Activated CD8-positive, alpha-beta T cell treated with anti-CD3 and anti-CD28 coated beads for 36 hours (primary cell): Measurements from ENCODE around the gene CDA. TPM values are rescaled to one million over a fixed set of nuclear protein-coding genes. Genes with fewer than 3 reads are reported as not detected.
A peak's percentile ranks its signal among the peaks of the same experiment; 100 is the strongest.

Experiments
- ATAC-seq: fragments of 200-7000 bp; cut with Tn5 transposase; one replicate; pipeline ENCODE4 v1.10.0; 2021; ENCODE audit warnings: mild to moderate bottlenecking, moderate library complexity
- CTCF ChIA-PET: fragments of 350-600 bp; sonication (Branson Sonifier 250); formaldehyde crosslinking; loops from one replicate; lab custom pipeline; 2021; ENCODE audit warnings: antibody characterized with exemption; lab: Charles Lee
- POLR2A ChIA-PET: fragments of 350-600 bp; sonication (Branson Sonifier 250); formaldehyde crosslinking; loops from one replicate; lab custom pipeline; 2021; ENCODE audit warnings: antibody characterized with exemption; lab: Charles Lee
- DNase-seq: peaks from one replicate; pipeline ENCODE4 v3.0.0-alpha.2; 2020
- H3K27ac Mint-ChIP-seq: one replicate; pipeline ENCODE4 v1.8.0; 2021; ENCODE audit warnings: mild to moderate bottlenecking, mixed read lengths
- H3K27me3 Mint-ChIP-seq: one replicate; pipeline ENCODE4 v1.8.0; 2021; ENCODE audit warnings: mixed read lengths
- H3K36me3 Mint-ChIP-seq: one replicate; pipeline ENCODE4 v1.8.0; 2021; ENCODE audit warnings: low read depth, mixed read lengths
- H3K4me1 Mint-ChIP-seq: one replicate; pipeline ENCODE4 v1.8.0; 2021; ENCODE audit warnings: low read depth, mixed read lengths
- H3K4me3 Mint-ChIP-seq: one replicate; pipeline ENCODE4 v1.8.0; 2021; ENCODE audit warnings: mild to moderate bottlenecking, moderate library complexity, mixed read lengths
- H3K9me3 Mint-ChIP-seq: one replicate; pipeline ENCODE4 v1.8.0; 2021; ENCODE audit warnings: mixed read lengths
- CTCF ChIP-seq: fragments of 200-600 bp; IDR thresholded peaks from one replicate; pipeline ENCODE4 v1.8.0; 2022; ENCODE audit warnings: antibody characterized with exemption, mild to moderate bottlenecking
- intact Hi-C: fragments of 100-400 bp; cut with micrococcal nuclease; formaldehyde crosslinking; loops from one replicate; pipeline ENCODE4 v1.10.0; 2022
- total RNA-seq, 2 experiments: library from RNA; stranded (reverse); gene quantifications; one replicate each; pipeline ENCODE4 v1.2.3, GENCODE V29; 2021

CDA gene
- total RNA-seq, 2 experiments from 2014 or later: not detected

GRCh38 chr1:20586953-20587660 lies 1.8 kb upstream of the CDA start:
- no peaks in the 10 kb centered on the region for H3K9me3 Mint-ChIP-seq
- intact Hi-C loops: no loop called here
- H3K4me1 Mint-ChIP-seq: no peaks in the 10 kb centered on the region
- no peak overlapping the region for H3K4me3 Mint-ChIP-seq
- ATAC-seq (no peak), DNase-seq (no peak)
- ChIA-PET CTCF (no interaction called here), POLR2A (no interaction called here)
- no peaks in the 10 kb centered on the region for H3K36me3 Mint-ChIP-seq
- no peak for TF ChIP-seq CTCF
- H3K27me3 Mint-ChIP-seq: peaks cover 43% of the 10 kb centered on the region
- H3K27ac Mint-ChIP-seq: no peak overlapping the region

DNA sequence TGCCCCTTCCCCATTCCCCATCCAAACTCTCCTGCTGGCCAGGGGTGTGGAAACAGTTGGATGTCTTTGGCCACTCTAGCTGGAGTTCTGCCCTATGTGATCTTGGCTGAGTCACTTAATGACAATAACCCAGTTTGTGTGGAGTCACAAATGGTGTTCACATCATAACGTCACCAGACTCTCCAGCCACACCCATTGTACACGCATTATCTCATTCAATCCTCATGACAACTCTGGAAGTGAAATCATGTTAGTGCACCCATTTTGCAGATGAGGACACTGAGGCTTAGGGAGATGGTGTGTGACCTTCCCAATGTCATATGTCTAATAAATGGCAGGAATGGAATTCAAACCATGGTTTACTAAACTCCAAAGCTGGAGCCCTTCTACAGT lies 1.2 kb upstream of the CDA start:
- no peaks in the 10 kb centered on the region for H3K4me1 Mint-ChIP-seq
- ChIA-PET POLR2A (no interaction called here), CTCF (no interaction called here)
- H3K36me3 Mint-ChIP-seq: no peaks in the 10 kb centered on the region
- ATAC-seq (no peak), DNase-seq (no peak)
- H3K27me3 Mint-ChIP-seq: peaks cover 44% of the 10 kb centered on the region
- no peak overlapping the region for H3K27ac Mint-ChIP-seq
- TF ChIP-seq CTCF: no peak
- no peaks in the 10 kb centered on the region for H3K9me3 Mint-ChIP-seq
- intact Hi-C loops: no loop called here
- no peak overlapping the region for H3K4me3 Mint-ChIP-seq

DNA sequence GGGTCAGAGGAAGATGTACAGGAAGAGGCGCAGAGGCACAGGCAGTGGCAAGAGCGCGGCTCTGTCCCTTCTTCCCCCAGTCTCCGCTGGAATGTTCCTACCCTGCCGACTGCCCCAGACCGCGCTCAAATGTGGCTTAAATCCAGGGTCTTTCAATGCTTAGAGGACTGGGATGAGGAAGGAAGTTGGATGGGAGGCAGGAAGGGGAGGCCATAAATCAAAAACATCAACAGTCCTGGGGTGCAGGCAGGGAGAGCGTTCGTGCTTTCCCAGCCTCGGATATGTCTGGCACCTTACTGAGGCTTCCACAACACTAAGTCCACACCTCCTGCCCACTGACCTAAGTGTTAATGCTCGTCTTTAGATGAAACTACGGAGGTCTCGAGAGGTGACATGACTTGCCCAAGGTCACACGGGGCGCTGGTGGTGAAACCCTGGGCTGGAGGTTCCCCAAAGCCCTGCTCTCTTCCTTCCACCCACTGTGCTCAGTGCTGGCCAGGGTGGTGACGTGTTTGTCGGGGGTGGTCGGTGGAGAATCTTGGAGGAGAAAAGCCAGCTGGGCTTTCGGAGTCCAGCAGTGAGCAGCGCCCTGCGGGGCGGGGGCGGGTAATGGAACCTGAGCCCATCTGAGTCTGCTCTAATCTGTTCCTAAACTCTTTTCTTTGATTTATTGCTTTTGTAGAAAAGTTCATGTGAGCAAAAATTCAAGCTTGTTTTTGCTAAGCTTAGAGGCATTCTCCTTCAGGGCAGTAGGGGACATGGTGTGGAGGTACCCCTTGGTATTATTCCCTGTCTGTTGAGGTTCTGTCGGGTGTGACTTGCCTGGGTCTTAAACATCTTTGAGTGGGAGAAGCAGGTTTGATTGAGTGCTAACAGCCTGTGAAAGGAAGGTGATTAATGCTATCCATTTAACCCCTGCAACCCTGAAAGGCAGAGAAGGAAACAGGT lies 708 bp downstream of the CDA start:
- ATAC-seq (no peak), DNase-seq (peak; percentile 4)
- Mint-ChIP-seq H3K4me3 (no peak overlapping the region), H3K27ac (no peak overlapping the region), H3K4me1 (no peaks in the 10 kb centered on the region), H3K9me3 (no peaks in the 10 kb centered on the region), H3K27me3 (peaks cover 40% of the 10 kb centered on the region), H3K36me3 (no peaks in the 10 kb centered on the region)
- ChIA-PET POLR2A (interaction anchor here (0.5 kb wide), 1 partner anchor 18 kb away, joined by 3 read pairs; no protein-coding TSS in a partner anchor), CTCF (interaction anchor here (1.7 kb wide), 1 partner anchor 44 kb away, joined by 3 read pairs; no protein-coding TSS in a partner anchor)
- intact Hi-C loops: no loop called here
- TF ChIP-seq CTCF: no peak

GRCh38 chr1:20590306-20590777 lies 1.4 kb downstream of the CDA start:
- H3K27me3 Mint-ChIP-seq: peaks cover 41% of the 10 kb centered on the region
- CTCF ChIA-PET: interaction anchor here (1.7 kb wide), 1 partner anchor 43 kb away, joined by 3 read pairs; no protein-coding TSS in a partner anchor
- intact Hi-C loops: no loop called here
- DNase-seq: no peak
- no peak for TF ChIP-seq CTCF
- no peak overlapping the region for H3K27ac Mint-ChIP-seq
- no peaks in the 10 kb centered on the region for H3K4me1 Mint-ChIP-seq
- no peaks in the 10 kb centered on the region for H3K36me3 Mint-ChIP-seq
- no peaks in the 10 kb centered on the region for H3K9me3 Mint-ChIP-seq
- no peak for ATAC-seq
- POLR2A ChIA-PET: no interaction called here
- no peak overlapping the region for H3K4me3 Mint-ChIP-seq
